HG03060 (cell line): ENCODE measurements around the gene PLEKHG4B.
"Not testable (repeated sequence)": the region's sequence is repeated elsewhere in the genome, so short reads cannot be mapped to it uniquely, and the experiment has no call there.

Source experiments
- ATAC-seq: cut with Tn5 transposase; IDR thresholded peaks from one replicate; pipeline ENCODE4 v1.9.1; 2021; ENCODE audit warnings: low read depth, moderate number of reproducible peaks; ENCODE audit not compliant: unreplicated experiment

The PLEKHG4B gene

DNA sequence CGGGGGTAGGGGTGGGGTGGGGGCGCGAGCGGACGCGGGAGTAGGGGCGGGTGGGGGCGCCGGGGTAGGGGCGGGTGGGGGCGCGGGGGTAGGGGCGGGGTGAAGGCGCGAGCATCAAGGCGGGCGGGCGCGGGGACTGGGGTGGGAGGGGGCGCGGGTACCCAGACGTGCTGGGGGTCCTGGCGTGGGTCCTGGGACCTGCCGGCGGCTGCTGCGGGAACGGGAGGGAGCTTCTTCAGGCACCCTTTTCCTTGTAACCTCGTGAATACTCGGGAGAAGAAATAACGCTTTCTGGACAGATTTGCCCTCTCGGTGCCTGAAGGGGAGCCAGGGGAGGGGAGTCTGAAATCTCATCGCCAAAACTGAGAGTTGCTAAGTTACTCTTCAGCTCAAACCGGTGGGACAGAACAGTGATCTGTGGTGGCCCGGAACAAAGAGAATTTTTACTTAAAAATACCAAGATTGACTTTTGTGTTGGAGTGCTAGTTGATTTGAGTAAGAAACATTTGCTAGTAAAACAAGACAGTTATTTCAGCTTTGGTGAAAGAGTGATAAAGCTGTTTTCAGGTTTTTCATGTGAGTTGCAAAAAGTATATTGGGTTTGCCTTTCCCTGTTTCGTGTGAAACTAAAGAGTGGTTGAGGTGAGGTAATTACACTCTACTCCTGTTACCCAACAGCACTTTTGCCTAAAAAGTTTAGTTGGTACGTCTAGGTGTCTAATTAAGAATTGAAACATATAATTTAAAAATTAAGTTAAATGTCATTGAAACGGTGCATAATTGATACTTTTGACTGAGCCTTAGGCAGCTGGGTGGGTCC lies 643 bp downstream of the PLEKHG4B start:
- no peak for ATAC-seq

DNA sequence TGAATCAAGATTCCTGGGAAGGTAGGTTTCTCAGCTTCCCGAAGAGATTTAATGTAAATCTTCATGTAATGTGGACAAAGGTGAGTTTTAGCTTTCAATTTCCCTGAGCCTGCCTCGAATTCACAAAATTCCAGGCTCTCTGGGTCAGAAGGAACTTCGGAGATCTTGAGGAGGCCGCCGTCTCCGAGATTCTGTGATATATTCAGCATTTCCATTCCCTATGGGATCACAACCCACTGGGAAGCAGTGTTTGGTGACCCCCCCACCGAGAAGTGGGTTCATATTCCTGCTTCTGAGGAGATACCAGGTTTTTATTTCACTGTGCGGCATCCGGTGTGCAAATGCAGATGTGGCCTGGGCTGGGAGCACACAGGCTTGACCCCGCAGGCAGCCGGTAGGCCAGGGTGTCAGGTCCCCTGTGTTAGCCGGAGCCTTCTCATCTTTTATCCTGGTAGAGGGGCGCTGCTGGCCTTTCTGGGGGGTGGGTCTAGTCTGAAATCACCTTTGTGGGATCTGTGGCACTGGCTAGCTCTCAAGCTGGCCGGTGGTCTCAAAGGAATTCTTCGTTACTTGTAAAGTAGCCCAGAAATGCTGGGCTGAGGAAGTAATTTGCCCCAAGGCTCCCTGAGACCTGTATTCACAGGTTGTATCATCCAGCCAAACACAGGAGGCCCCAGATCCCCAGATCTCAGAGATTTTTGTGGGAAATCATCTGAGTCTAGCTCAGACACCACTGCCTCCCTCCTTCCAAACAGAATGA lies 1.4 kb downstream of the PLEKHG4B start:
- no peak for ATAC-seq

GRCh38 chr5:94113-94892 lies 2.3 kb downstream of the PLEKHG4B start:
- no peak for ATAC-seq

GRCh38 chr5:95241-95980 lies 3.4 kb downstream of the PLEKHG4B start:
- no peak for ATAC-seq

GRCh38 chr5:96976-97660 lies 5.2 kb downstream of the PLEKHG4B start:
- ATAC-seq: no peak

DNA sequence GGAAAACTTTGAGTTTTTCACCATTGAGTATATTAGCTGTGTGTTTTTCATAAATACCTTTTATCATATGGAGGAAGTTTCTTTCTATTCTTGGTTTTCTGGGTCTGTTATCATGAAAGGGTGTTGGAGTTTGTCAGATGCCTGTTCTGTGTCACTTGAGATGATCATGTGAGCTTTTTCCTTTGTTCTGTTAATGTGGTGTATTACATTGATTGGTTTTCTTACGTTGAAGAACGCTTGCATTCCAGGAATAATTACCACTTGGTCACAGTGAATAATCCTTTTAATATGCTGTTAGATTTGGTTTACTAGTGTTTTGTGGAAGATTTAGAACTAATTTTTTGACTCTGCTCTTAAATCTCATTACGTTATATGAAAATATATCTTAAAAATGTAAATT lies 7.8 kb downstream of the PLEKHG4B start:
- no peak for ATAC-seq

DNA sequence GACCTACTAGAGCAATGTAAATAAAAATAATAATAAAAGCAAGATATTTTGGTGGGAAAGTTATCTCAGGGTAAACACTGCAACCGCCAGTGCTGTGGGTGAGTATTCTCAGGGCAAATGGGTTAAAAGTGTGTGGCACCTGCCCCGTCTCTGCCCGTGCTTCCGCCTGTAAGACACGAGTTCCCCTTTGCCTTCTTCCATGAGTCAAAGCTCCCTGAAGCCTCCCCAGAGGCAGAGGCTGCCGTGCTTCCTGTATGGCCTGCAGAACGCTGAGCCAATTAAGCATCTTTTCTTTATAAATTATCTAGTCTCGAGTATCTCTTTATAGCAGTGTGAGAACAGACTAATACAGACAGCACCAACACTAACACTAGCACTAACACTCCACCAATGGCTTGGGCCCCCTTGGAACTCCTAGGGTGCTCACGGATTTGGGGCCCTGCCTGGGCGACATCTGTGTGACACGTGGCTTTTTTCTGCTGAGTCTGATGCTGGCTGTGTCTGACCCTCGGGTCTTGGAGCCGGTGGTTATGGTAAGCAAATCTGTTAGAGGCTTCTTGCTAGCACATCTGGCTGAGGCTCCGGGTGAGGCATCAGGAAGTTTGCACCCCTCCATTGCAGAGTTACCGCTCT lies 10.6 kb downstream of the PLEKHG4B start:
- ATAC-seq: no peak

GRCh38 chr5:104106-104505 lies 12.1 kb downstream of the PLEKHG4B start:
- ATAC-seq: not testable (repeated sequence)

DNA sequence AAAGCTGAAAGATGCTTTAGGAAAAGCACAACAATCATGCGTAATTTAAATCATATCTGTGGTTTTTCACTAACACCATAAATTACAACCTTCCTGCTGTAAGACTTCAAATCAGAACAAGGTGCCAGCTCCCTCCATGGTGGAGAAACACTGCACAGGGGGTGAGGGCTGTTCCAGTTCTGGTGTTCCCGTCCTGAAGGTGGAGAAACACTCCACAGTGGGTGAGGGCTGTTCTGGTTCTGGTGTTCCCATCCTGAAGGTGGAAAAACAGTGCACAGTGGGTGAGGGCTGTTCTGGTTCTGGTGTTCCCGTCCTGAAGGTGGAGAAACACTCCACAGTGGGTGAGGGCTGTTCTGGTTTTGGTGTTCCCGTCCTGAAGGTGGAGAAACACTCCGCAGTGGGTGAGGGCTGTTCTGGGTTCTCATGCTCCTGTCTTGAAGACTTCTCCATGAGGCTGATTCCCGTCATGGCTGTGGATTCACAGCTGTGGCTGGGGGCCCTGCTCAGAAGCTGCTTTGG lies 12.9 kb downstream of the PLEKHG4B start:
- no peak for ATAC-seq

- ATAC-seq: no peak
These were observed 13.6 kb downstream of the PLEKHG4B start for GRCh38 chr5:105504-106070.

DNA sequence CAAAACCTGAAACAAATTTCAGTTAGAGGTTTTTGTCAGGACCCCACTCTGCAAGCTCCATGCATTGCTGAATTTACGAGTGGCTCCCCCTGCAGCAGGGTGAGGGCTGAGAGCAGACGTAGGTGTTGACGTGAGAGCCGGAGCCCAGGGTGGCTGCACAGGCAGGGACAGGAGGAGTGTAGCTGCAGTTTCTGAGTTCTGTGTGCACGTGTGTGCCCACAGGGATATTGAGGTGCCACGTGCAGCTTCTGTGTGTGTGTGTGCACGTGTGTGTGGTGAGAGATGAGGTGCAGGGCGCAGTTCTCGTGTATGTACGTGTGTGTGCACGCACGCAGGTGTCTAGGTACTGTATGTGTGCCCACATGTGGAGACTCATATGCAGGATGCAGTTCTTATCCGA lies 14.6 kb downstream of the PLEKHG4B start:
- no peak for ATAC-seq

GRCh38 chr5:107526-107925 lies 15.6 kb downstream of the PLEKHG4B start:
- ATAC-seq: no peak

DNA sequence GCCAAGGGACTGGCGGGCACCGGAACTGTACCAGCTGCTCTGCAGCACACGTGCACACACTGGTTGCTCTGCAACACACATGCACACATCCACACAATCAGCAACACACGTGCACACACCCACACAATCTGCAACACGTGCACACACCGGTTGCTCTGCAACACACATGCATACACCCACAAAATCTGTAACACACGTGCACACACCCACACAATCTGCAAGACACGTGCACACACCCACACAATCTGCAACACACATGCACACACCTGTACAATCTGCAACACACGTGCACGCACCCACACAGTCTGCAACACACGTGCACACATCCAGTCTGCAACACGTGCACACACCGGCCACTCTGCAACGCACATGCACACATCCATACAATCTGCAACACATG lies 17.9 kb downstream of the PLEKHG4B start:
- no peak for ATAC-seq

GRCh38 chr5:110270-110888 lies 18.4 kb downstream of the PLEKHG4B start:
- no peak for ATAC-seq

GRCh38 chr5:111171-111570 lies 19.2 kb downstream of the PLEKHG4B start:
- ATAC-seq: no peak

- ATAC-seq: no peak
These were observed 27.6 kb downstream of the PLEKHG4B start for GRCh38 chr5:119486-120097.

DNA sequence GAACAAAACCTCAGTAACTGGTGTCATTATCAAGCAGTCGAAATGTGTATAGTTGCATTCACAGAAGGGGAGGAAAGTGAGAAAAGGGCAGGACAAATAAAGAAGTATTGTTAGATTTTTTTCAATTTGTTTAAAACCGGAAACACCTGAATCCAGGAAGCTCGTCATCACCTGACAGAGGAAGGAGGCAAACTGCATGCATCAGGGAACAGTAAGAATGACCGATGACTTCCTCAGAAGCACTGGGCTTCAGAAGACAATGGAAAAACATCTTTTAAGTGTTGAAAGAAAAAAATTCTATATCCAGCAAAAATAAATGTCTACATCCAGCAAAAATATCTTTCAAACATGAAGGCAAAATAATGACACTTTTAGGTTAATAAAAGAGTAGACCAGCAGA lies 29.5 kb downstream of the PLEKHG4B start:
- ATAC-seq: no peak

DNA sequence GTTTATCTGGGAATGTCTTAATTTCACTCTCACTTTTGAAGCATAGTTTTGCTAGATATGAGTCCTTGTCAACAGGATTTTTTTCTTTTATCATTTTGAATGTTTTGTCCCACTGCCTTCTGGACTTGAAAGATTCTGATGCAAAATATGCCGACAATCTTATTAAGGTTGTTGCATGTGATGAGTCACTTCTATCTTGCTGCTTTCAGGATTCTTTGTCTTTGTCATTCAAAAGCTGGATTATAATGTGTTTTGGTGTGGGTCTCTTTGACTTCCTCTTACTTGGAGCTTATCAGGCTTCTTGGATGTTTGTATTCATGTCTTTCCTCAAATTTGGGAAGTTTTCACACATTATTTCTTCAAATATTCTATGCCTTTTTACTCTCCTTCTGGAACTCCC lies 33.8 kb downstream of the PLEKHG4B start:
- ATAC-seq: no peak
